SK-N-SH treated with all-trans-retinoic acid at 6 μM for 48 hours (cell line): ENCODE data around the gene RGL1.

ENCODE experiments used
- ATAC-seq: fragments of 200-7000 bp; cut with Tn5 transposase; 3 replicates; pipeline ENCODE4 v1.9.1; 2020; ENCODE audit warnings: mild to moderate bottlenecking, moderate library complexity
- ARNTL ChIP-seq: fragments of 450-650 bp; formaldehyde crosslinking; IDR thresholded peaks from 2 replicates; pipeline ENCODE4 v1.5.0; 2020; ENCODE audit warnings: low read depth, mild to moderate bottlenecking, moderate library complexity, borderline replicate concordance
- BACH2 ChIP-seq: fragments of 250-450 bp; sonication (Bioruptor Pico); IDR thresholded peaks from 2 replicates; pipeline ENCODE4 v1.9.0; 2021; ENCODE audit warnings: mild to moderate bottlenecking, borderline replicate concordance
- CREB5 ChIP-seq: fragments of 250-450 bp; sonication (Bioruptor Pico); IDR thresholded peaks from 2 replicates; pipeline ENCODE4 v1.5.1; 2020; ENCODE audit warnings: low read depth, mild to moderate bottlenecking, moderate library complexity
- CSDC2 ChIP-seq: fragments of 250-450 bp; sonication (Bioruptor Pico); IDR thresholded peaks from 2 replicates; pipeline ENCODE4 v1.5.0; 2020; ENCODE audit warnings: mild to moderate bottlenecking, moderate library complexity
- CSRNP3 ChIP-seq: fragments of 250-450 bp; sonication (Bioruptor Pico); IDR thresholded peaks from 2 replicates; pipeline ENCODE4 v1.5.1; 2021; ENCODE audit warnings: mild to moderate bottlenecking, moderate library complexity
- ESRRG ChIP-seq: fragments of 250-450 bp; sonication (Bioruptor Pico); IDR thresholded peaks from 2 replicates; pipeline ENCODE4 v1.6.1; 2021; ENCODE audit warnings: mild to moderate bottlenecking
- GLIS3 ChIP-seq: fragments of 250-450 bp; sonication (Bioruptor Pico); IDR thresholded peaks from 2 replicates; pipeline ENCODE4 v1.5.0; 2020; ENCODE audit warnings: mild to moderate bottlenecking, moderate library complexity
- OSR1 ChIP-seq: fragments of 250-450 bp; sonication (Bioruptor Pico); IDR thresholded peaks from 2 replicates; pipeline ENCODE4 v1.8.0; 2022; ENCODE audit warnings: moderate library complexity, mild to moderate bottlenecking, inconsistent platforms
- PATZ1 ChIP-seq: fragments of 250-450 bp; sonication (Bioruptor Pico); IDR thresholded peaks from 2 replicates; pipeline ENCODE4 v1.8.0; 2020; ENCODE audit warnings: mild to moderate bottlenecking, moderate library complexity, borderline replicate concordance
- POU6F1 ChIP-seq: fragments of 250-450 bp; sonication (Bioruptor Pico); IDR thresholded peaks from 2 replicates; pipeline ENCODE4 v1.8.0; 2021; ENCODE audit warnings: low read depth, mild to moderate bottlenecking, moderate library complexity, borderline replicate concordance
- RARB ChIP-seq: fragments of 250-450 bp; sonication (Bioruptor Pico); IDR thresholded peaks from 2 replicates; pipeline ENCODE4 v1.8.0; 2021; ENCODE audit warnings: mild to moderate bottlenecking, moderate library complexity
- SNAI2 ChIP-seq: fragments of 250-450 bp; sonication (Bioruptor Pico); IDR thresholded peaks from 2 replicates; pipeline ENCODE4 v1.5.0; 2020; ENCODE audit warnings: mild to moderate bottlenecking, moderate library complexity
- TCF4 ChIP-seq: fragments of 250-450 bp; sonication (Bioruptor Pico); IDR thresholded peaks from 2 replicates; pipeline ENCODE4 v1.8.0; 2021; ENCODE audit warnings: mild to moderate bottlenecking, moderate library complexity, borderline replicate concordance
- TSHZ2 ChIP-seq: fragments of 250-450 bp; sonication (Bioruptor Pico); IDR thresholded peaks from 2 replicates; pipeline ENCODE4 v1.5.0; 2020; ENCODE audit warnings: mild to moderate bottlenecking, moderate library complexity
- ZC3H10 ChIP-seq: fragments of 250-450 bp; sonication (Bioruptor Pico); IDR thresholded peaks from 2 replicates; pipeline ENCODE4 v1.5.1; 2021; ENCODE audit warnings: mild to moderate bottlenecking, moderate library complexity
- ZFP3 ChIP-seq: fragments of 250-450 bp; sonication (Bioruptor Pico); IDR thresholded peaks from 2 replicates; pipeline ENCODE4 v1.5.0; 2020; ENCODE audit warnings: mild to moderate bottlenecking, moderate library complexity
- ZFP30 ChIP-seq: fragments of 450-650 bp; formaldehyde crosslinking; IDR thresholded peaks from 2 replicates; pipeline ENCODE4 v1.5.0; 2022; ENCODE audit warnings: mild to moderate bottlenecking, moderate library complexity
- ZNF565 ChIP-seq: fragments of 450-650 bp; formaldehyde crosslinking; conservative IDR thresholded peaks from 2 replicates; pipeline ENCODE4 v1.5.0; 2020; ENCODE audit warnings: low read depth, mild to moderate bottlenecking, moderate library complexity
- ZNF8 ChIP-seq: fragments of 450-650 bp; formaldehyde crosslinking; IDR thresholded peaks from 2 replicates; pipeline ENCODE4 v1.5.0; 2020; ENCODE audit warnings: mild to moderate bottlenecking, moderate library complexity

Gene RGL1

GRCh38 chr1:183910845-183911244, 105.9 kb downstream of the RGL1 start (continued):
- TF ChIP-seq TSHZ2 (CRISPR knock-in tag) (no peak), PATZ1 (CRISPR knock-in tag) (no peak)
- TF ChIP-seq, all 23 proteins: peak for 0

GRCh38 chr1:183911285-183911684, 106.4 kb downstream of the RGL1 start:
- no peak for ATAC-seq
- TF ChIP-seq TSHZ2 (CRISPR knock-in tag): no peak
- no peak for TF ChIP-seq ZC3H10 (CRISPR knock-in tag)
- TF ChIP-seq BACH2 (CRISPR knock-in tag): no peak
- no peak for TF ChIP-seq ZNF8 (CRISPR knock-in tag)
- no peak for TF ChIP-seq GLIS3 (CRISPR knock-in tag)
- no peak for TF ChIP-seq ZFP3 (CRISPR knock-in tag)
- no peak for TF ChIP-seq RARB (CRISPR knock-in tag)
- no peak for TF ChIP-seq CSRNP3 (CRISPR knock-in tag)
- TF ChIP-seq OSR1 (CRISPR knock-in tag): no peak
- TF ChIP-seq CSDC2 (CRISPR knock-in tag): no peak
- TF ChIP-seq SNAI2 (CRISPR knock-in tag): no peak
- no peak for TF ChIP-seq TCF4 (CRISPR knock-in tag)
- no peak for TF ChIP-seq PATZ1 (CRISPR knock-in tag)
- TF ChIP-seq POU6F1 (CRISPR knock-in tag): no peak
- TF ChIP-seq ARNTL (CRISPR knock-in tag): no peak
- no peak for TF ChIP-seq ZFP30 (CRISPR knock-in tag)
- TF ChIP-seq ZNF565 (CRISPR knock-in tag): no peak
- TF ChIP-seq CREB5 (CRISPR knock-in tag): no peak
- no peak for TF ChIP-seq ESRRG (CRISPR knock-in tag)
